Esophagus muscularis mucosa (tissue), 4 donors: ENCODE measurements around the gene CDK19.

Experiments
- CTCF ChIP-seq, 3 experiments: fragments of 200-600 bp in 2 of 3; fragments of 450-650 bp in 1 of 3; sonication (generic) in 2 of 3; IDR thresholded peaks; one replicate each; pipeline ENCODE4 v1.5.1; 2017 to 2019; ENCODE audit warnings: antibody characterized with exemption in 3 of 3, mild to moderate bottlenecking in 2 of 3, moderate library complexity in 1 of 3
- EP300 ChIP-seq: sonication (generic); formaldehyde crosslinking; IDR thresholded peaks from one replicate; pipeline ENCODE4 v1.6.1; 2017; ENCODE audit warnings: antibody characterized with exemption
- POLR2A ChIP-seq: fragments of 450-650 bp; IDR thresholded peaks from one replicate; pipeline ENCODE4 v1.6.1; 2017; ENCODE audit warnings: antibody characterized with exemption, moderate library complexity, mild to moderate bottlenecking, low read depth
- POLR2AphosphoS5 ChIP-seq, 2 donors: sonication (generic); formaldehyde crosslinking; IDR thresholded peaks; one replicate each; pipeline ENCODE4 v1.6.1; 2017; ENCODE audit warnings: antibody characterized with exemption in 2 of 2

- no peak for TF ChIP-seq CTCF (IDR thresholded peaks at IDR 0.05)
- no peak for TF ChIP-seq POLR2A
- no peak for TF ChIP-seq POLR2AphosphoS5 (IDR thresholded peaks at IDR 0.05)
- TF ChIP-seq EP300, result no peak
These were observed 16.1 kb downstream of the CDK19 start for GRCh38 chr6:110799189-110799588.
